ENCODE results near the gene VWCE. TPM values are rescaled to one million over a fixed set of nuclear protein-coding genes. Genes with fewer than 3 reads are reported as not detected.

VWCE gene
- total RNA-seq, 6 experiments from 2014 or later: 2.3 to 37.1 (median 6.0) TPM

DNA sequence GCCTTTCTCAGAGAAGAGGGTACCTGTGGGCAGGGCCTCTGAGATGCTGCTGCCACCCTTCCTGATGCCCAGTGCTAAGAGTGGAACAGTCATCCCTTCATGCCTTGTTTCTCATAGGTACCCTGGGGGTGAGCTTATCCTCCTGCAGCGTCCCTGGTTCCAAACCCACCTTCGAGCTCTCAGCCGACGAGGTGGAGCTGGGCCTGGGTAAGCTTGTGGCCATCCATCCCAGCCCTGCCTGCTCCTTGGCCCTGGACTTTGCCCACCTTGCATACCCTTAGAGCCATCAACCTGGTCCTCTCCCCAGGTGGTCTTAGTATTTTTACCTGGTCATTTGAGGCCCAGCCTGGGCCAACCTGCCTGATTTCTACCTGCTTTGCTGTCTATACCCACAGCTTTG is 46.6 kb upstream of the VWCE start:
- H3K36me3 ChIP-seq: peaks cover 0 to 51% (median 24%) of the 10 kb centered on the region in 4 donors
- intact Hi-C loops (cut with DNase I): no loop called here
- no CpG with 5 or more reads among the region's 4 CpGs for WGBS (ENCODE audit: insufficient coverage, low coverage, low lambda C conversion rate, missing lambda C conversion rate)

DNA sequence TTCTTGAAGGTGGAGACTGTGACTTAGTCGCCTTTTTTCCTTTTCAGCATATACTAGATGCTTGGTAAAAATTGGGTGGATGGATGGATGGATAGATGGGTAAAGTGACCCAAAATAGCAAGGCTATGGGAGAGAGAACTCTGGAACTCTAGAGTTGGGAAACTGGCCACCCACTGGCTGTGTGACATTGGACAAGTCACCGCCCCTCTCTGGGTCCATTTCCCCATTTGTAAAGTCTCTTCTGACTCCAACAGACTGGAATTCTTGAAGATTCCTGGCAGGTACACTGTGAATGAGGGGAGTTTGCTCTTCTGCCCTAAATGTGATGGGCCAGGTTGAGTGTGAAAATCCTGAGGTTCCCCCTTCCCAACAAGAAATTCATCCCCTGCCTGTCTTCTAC is 45.9 kb upstream of the VWCE start:
- Histone ChIP-seq H3K27ac (no peak overlapping the region), H3K36me3 (peaks cover 0 to 51% (median 24%) of the 10 kb centered on the region in 4 donors), H3K27me3 (no peaks in the 10 kb centered on the region), H3K4me3 (no peak overlapping the region), H3K9me3 (no peaks in the 10 kb centered on the region), H3K4me1 (peaks cover 0 to 8% (median 3%) of the 10 kb centered on the region in 4 donors)
- TF ChIP-seq CTCF (IDR thresholded peaks at IDR 0.05) (no peak), POLR2A (IDR thresholded peaks at IDR 0.05) (no peak)
- 90% methylated on average over 2 of the region's 2 CpGs for WGBS (ENCODE audit: insufficient coverage, low coverage, low lambda C conversion rate, missing lambda C conversion rate)
- ATAC-seq (no peak), DNase-seq (no peak)
- intact Hi-C loops (cut with DNase I): no loop called here

More for the DNA sequence above, 46.6 kb upstream of the VWCE start:
- H3K4me1 ChIP-seq: peaks cover 0 to 1% (median under 1%) of the 10 kb centered on the region in 4 donors
- no peaks in the 10 kb centered on the region for H3K27me3 ChIP-seq
- H3K27ac ChIP-seq: no peak overlapping the region
- ATAC-seq: no peak
- no peaks in the 10 kb centered on the region for H3K9me3 ChIP-seq
- no peak overlapping the region for H3K4me3 ChIP-seq
- TF ChIP-seq CTCF (IDR thresholded peaks at IDR 0.05) (no peak), POLR2A (IDR thresholded peaks at IDR 0.05) (no peak)
- DNase-seq: no peak

DNA sequence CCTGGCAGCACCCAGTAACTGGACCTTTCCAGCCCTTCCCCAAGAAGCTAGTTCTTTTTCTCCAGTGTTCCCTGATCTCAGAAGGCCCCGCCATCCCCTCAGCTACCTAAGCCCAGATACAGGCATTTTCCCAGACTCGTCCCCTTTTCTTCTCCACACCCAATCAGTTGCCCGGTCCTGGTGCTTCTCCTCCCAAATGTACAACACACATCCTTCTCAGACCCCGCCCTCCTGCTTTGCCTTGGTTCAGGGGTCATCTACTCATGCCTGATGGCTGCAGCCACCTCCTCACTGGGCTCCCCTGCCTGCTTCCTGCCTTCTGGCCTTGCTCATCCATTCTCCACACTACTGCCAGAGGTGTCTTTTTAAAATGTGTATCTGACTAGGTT is 44.4 kb upstream of the VWCE start:
- Histone ChIP-seq H3K36me3 (peaks cover 0 to 51% (median 24%) of the 10 kb centered on the region in 4 donors), H3K27ac (no peak overlapping the region), H3K27me3 (no peaks in the 10 kb centered on the region), H3K4me3 (no peak overlapping the region), H3K9me3 (no peaks in the 10 kb centered on the region), H3K4me1 (peaks cover 0 to 18% (median 7%) of the 10 kb centered on the region in 4 donors)
- no peak for TF ChIP-seq CTCF (IDR thresholded peaks at IDR 0.05)
- TF ChIP-seq POLR2A (IDR thresholded peaks at IDR 0.05): no peak
- WGBS (ENCODE audit: insufficient coverage, low coverage, low lambda C conversion rate, missing lambda C conversion rate): 67% methylated on average over 3 of the region's 4 CpGs
- ATAC-seq (no peak), DNase-seq (no peak)
- intact Hi-C loops (cut with DNase I): loop anchor here (5.0 kb wide), 2 partner anchors 43 to 48 kb away; no protein-coding TSS in a partner anchor

- Histone ChIP-seq H3K4me1 (peaks cover 0 to 24% (median 8%) of the 10 kb centered on the region in 4 donors), H3K27ac (no peak overlapping the region), H3K27me3 (no peaks in the 10 kb centered on the region), H3K9me3 (no peaks in the 10 kb centered on the region), H3K36me3 (peaks cover 0 to 49% (median 22%) of the 10 kb centered on the region in 4 donors), H3K4me3 (no peak overlapping the region)
- TF ChIP-seq POLR2A (IDR thresholded peaks at IDR 0.05) (no peak), CTCF (IDR thresholded peaks at IDR 0.05) (no peak)
- WGBS (ENCODE audit: insufficient coverage, low coverage, low lambda C conversion rate, missing lambda C conversion rate): 60% methylated on average over 1 of the region's 26 CpGs
- ATAC-seq (no peak), DNase-seq (no peak)
- intact Hi-C loops (cut with DNase I): loop anchor here (5.0 kb wide), 2 partner anchors 43 to 48 kb away; no protein-coding TSS in a partner anchor
These were observed 43.8 kb upstream of the VWCE start for GRCh38 chr11:61338783-61339489.

Data from right lobe of liver (tissue), 6 donors.